Subcutaneous preadipocyte (primary cell): Measurements from ENCODE around the gene CEP290. TPM values are rescaled to one million over a fixed set of nuclear protein-coding genes. Genes with fewer than 3 reads are reported as not detected.

ENCODE experiments used
- small RNA-seq: library from RNA; depleted of rRNA; stranded (forward); fragments of <200 nt; gene quantifications from one replicate; pipeline ENCODE3, GENCODE V24; 2012
- total RNA-seq: library from RNA; depleted of rRNA; stranded (reverse); fragments of >200 nt; gene quantifications from 2 replicates; pipeline ENCODE4 v1.2.3, GENCODE V29; 2012

CEP290 gene, protein sequence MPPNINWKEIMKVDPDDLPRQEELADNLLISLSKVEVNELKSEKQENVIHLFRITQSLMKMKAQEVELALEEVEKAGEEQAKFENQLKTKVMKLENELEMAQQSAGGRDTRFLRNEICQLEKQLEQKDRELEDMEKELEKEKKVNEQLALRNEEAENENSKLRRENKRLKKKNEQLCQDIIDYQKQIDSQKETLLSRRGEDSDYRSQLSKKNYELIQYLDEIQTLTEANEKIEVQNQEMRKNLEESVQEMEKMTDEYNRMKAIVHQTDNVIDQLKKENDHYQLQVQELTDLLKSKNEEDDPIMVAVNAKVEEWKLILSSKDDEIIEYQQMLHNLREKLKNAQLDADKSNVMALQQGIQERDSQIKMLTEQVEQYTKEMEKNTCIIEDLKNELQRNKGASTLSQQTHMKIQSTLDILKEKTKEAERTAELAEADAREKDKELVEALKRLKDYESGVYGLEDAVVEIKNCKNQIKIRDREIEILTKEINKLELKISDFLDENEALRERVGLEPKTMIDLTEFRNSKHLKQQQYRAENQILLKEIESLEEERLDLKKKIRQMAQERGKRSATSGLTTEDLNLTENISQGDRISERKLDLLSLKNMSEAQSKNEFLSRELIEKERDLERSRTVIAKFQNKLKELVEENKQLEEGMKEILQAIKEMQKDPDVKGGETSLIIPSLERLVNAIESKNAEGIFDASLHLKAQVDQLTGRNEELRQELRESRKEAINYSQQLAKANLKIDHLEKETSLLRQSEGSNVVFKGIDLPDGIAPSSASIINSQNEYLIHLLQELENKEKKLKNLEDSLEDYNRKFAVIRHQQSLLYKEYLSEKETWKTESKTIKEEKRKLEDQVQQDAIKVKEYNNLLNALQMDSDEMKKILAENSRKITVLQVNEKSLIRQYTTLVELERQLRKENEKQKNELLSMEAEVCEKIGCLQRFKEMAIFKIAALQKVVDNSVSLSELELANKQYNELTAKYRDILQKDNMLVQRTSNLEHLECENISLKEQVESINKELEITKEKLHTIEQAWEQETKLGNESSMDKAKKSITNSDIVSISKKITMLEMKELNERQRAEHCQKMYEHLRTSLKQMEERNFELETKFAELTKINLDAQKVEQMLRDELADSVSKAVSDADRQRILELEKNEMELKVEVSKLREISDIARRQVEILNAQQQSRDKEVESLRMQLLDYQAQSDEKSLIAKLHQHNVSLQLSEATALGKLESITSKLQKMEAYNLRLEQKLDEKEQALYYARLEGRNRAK (N-terminal part only)
- 19.4 and 22.8 TPM in 2 replicates for total RNA-seq

DNA sequence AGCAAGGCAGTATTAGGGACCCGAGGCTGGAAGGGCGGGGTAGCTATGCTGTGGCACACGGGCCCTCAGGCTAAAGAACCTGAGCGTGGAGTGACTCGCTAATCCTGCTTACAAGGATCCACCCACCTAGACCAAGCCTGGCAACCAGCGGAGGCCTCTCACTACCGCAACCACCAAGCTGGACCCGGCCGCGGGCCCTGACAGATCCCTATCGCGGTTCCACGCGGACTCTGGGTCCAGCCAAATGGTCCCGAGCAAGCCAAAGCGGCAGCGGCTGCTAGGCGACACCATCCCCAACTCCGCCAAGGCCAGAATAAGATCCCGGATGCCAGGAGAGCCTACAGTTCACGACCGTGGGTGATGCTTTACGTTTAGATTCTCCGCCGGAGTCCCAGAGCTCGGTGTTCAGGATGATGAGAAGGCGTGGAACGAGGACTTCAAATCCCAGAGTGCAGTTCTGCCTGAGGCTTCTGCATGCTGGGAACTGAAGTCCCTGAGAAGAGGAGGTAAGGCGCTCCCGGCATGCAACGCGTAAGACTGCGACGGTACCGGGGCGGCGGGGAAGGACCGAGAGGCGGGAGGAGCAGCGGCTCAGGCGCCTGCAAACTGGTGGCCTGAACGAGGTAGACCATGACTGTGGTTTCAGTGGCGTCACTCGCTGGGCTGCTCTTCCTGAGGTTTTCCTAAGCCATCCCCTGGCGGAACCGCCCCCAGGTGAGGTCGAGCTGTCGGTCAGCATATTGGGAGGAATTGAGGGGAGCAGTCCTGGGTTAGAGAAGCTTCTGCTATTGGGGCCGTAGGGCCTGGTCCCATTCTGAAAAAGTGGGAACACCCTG, at the start of gene CEP290, which contains the start of gene TMTC3:
Gene CEP290, minus strand, starts transcription at position 315 of the 836 bp plus-strand sequence. CDS start 781 bp downstream, outside the sequence.
Gene TMTC3, plus strand, starts transcription at position 534 of the 836 bp plus-strand sequence. CDS start 6,009 bp downstream, outside the sequence.

DNA sequence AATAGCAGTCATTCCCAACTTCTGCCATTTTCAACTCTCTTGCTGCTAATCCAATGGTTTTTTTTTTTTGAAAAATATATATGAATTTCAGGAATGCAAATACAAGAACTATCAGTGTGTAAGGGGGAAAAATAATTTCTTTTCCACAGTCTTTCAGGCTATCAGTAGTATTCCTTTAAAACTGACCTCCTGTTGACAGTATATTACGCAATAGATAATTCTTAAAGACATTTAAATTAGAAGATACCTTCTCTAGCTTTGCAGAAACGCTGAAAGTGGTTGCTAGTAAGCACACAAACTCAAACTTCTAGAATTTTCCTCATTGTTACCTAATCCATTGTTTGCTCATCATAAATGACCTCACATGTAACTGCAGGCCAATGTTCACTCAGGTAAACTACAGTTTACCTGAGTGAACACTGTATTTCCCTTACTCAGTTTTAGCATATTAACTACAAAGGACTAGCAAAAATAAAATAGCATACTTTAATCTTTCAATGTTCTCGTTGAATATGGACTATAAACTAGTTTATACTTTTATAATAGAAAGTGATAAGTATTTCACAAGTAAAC, 112.7 kb downstream of the CEP290 start, which contains the start of gene C12orf50:
Gene C12orf50, minus strand, starts transcription at position 309 of the 573 bp plus-strand sequence. CDS start 2,439 bp downstream, outside the sequence.

Small RNAs within 50 kb of the gene (small RNA-seq; reads per million reads assigned to genes)
- not detected for gene RNA5SP364

Other genes starting within 250 kb of the CEP290 start
- gene C12orf50, start 112.7 kb downstream of the CEP290 start, total RNA-seq = not detected in 2 replicates
- gene TMTC3, start 219 bp upstream of the CEP290 start, total RNA-seq = 38.9 and 53.8 TPM in 2 replicates